K562 (cell line): ENCODE measurements around the gene CTSZ.

ENCODE experiments used
- ATF6 ChIP-seq: sonication (generic); formaldehyde crosslinking; IDR thresholded peaks from 2 replicates; pipeline ENCODE4 v1.4.0; 2020; ENCODE audit warnings: mild to moderate bottlenecking, missing genetic modification reagents
- EP300 ChIP-seq: IDR thresholded peaks from 2 replicates; pipeline ENCODE4 v1.6.1; 2012; ENCODE audit warnings: low read length, improper control_type of control experiment
- EZH2 ChIP-seq: IDR thresholded peaks from 2 replicates; pipeline ENCODE4 v1.6.1; 2012; ENCODE audit warnings: low read depth, mild to moderate bottlenecking, inconsistent platforms, low read length, borderline replicate concordance
- JUNB ChIP-seq: fragments of 450-650 bp; formaldehyde crosslinking; conservative IDR thresholded peaks from 2 replicates; pipeline ENCODE4 v1.4.0; 2020; ENCODE audit warnings: mild to moderate bottlenecking
- MED1 ChIP-seq: sonication (generic); formaldehyde crosslinking; IDR thresholded peaks from 2 replicates; pipeline ENCODE4 v1.8.1; 2023; ENCODE audit warnings: missing genetic modification reagents, borderline replicate concordance
- PHF8 ChIP-seq: fragments of 200-600 bp; sonication (generic); IDR thresholded peaks from 2 replicates; pipeline ENCODE4 v1.6.1; 2012; ENCODE audit warnings: mixed run types, mild to moderate bottlenecking, inconsistent platforms, low read length, moderate library complexity, borderline replicate concordance
- POLR2A ChIP-seq: fragments of 450-650 bp; conservative IDR thresholded peaks from 2 replicates; pipeline ENCODE4 v1.6.1; 2016
- POLR2H ChIP-seq: IDR thresholded peaks from 2 replicates; pipeline ENCODE4 v1.6.1; 2016; ENCODE audit warnings: missing genetic modification characterization, low read depth, mild to moderate bottlenecking, control low read depth, missing compliant biosample characterization, moderate library complexity
- SREBF1 ChIP-seq: fragments of 150-350 bp; IDR thresholded peaks from 2 replicates; pipeline ENCODE4 v1.6.1; 2014; ENCODE audit warnings: antibody characterized with exemption, low read depth, low read length, borderline replicate concordance
- TAF1 ChIP-seq: IDR thresholded peaks from 2 replicates; pipeline ENCODE4 v1.6.1; 2011; ENCODE audit warnings: mild to moderate bottlenecking, low read length, moderate library complexity; ENCODE audit not compliant: insufficient read depth, control insufficient read depth, severe bottlenecking; ENCODE audit errors: extremely low read depth
- TAF7 ChIP-seq: fragments of 450-650 bp; IDR thresholded peaks from 2 replicates; pipeline ENCODE4 v1.6.1; 2016; ENCODE audit warnings: missing genetic modification characterization, missing compliant biosample characterization
- YY1 ChIP-seq, 3 experiments: IDR thresholded peaks; 2 replicates each; pipeline ENCODE4 v1.6.1; 2011; ENCODE audit warnings: low read length in 2 of 3, mild to moderate bottlenecking in 2 of 3, moderate library complexity in 2 of 3, borderline replicate concordance in 1 of 3, control low read depth in 1 of 3, low read depth in 1 of 3; ENCODE audit not compliant: insufficient read depth in 3 of 3, insufficient replicate concordance in 2 of 3, control insufficient read depth in 1 of 3, insufficient read length in 1 of 3; ENCODE audit errors: extremely low read depth in 1 of 3
- TF ChIP-seq, protein P1 (sequence below), 3 experiments: IDR thresholded peaks in 2 of 3; conservative IDR thresholded peaks in 1 of 3; 2 replicates each; pipeline ENCODE4 v1.5.1; 2011 to 2012; ENCODE audit warnings: low read length in 3 of 3, mild to moderate bottlenecking in 3 of 3, control low read depth in 2 of 3, improper control_type of control experiment in 1 of 3, inconsistent platforms in 1 of 3, low read depth in 1 of 3, mixed read lengths in 1 of 3, moderate library complexity in 1 of 3; ENCODE audit not compliant: insufficient read depth in 2 of 3
- TF ChIP-seq, protein P2 (sequence below): fragments of 250-450 bp; sonication (Bioruptor Pico); IDR thresholded peaks from 2 replicates; pipeline ENCODE4 v1.5.1; 2021; ENCODE audit warnings: mild to moderate bottlenecking

- TF ChIP-seq POLR2H (tag) (no peak), MED1 (CRISPR knock-in tag) (no peak), PHF8 (no peak), ATF6 (CRISPR knock-in tag) (no peak), EZH2 (no peak), EP300 (no peak), TAF1 (no peak), POLR2A (no peak), SREBF1 (no peak), YY1 (IDR thresholded peaks at IDR 0.05; ENCODE audit: borderline replicate concordance in 1 of 3, control insufficient read depth in 1 of 3, extremely low read depth in 1 of 3, insufficient read depth in 3 of 3, insufficient read length in 1 of 3, insufficient replicate concordance in 2 of 3, low read depth in 1 of 3, low read length in 2 of 3) (no peak), JUNB (CRISPR knock-in tag) (no peak), TAF7 (tag) (no peak)
- TF ChIP-seq, protein P1, sequence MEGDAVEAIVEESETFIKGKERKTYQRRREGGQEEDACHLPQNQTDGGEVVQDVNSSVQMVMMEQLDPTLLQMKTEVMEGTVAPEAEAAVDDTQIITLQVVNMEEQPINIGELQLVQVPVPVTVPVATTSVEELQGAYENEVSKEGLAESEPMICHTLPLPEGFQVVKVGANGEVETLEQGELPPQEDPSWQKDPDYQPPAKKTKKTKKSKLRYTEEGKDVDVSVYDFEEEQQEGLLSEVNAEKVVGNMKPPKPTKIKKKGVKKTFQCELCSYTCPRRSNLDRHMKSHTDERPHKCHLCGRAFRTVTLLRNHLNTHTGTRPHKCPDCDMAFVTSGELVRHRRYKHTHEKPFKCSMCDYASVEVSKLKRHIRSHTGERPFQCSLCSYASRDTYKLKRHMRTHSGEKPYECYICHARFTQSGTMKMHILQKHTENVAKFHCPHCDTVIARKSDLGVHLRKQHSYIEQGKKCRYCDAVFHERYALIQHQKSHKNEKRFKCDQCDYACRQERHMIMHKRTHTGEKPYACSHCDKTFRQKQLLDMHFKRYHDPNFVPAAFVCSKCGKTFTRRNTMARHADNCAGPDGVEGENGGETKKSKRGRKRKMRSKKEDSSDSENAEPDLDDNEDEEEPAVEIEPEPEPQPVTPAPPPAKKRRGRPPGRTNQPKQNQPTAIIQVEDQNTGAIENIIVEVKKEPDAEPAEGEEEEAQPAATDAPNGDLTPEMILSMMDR (IDR thresholded peaks at IDR 0.05 in 2 of 3, conservative IDR thresholded peaks at IDR 0.05 in 1 of 3; ENCODE audit: insufficient read depth in 2 of 3, low read depth in 1 of 3, low read length in 3 of 3), result no peak
- TF ChIP-seq, protein P2, sequence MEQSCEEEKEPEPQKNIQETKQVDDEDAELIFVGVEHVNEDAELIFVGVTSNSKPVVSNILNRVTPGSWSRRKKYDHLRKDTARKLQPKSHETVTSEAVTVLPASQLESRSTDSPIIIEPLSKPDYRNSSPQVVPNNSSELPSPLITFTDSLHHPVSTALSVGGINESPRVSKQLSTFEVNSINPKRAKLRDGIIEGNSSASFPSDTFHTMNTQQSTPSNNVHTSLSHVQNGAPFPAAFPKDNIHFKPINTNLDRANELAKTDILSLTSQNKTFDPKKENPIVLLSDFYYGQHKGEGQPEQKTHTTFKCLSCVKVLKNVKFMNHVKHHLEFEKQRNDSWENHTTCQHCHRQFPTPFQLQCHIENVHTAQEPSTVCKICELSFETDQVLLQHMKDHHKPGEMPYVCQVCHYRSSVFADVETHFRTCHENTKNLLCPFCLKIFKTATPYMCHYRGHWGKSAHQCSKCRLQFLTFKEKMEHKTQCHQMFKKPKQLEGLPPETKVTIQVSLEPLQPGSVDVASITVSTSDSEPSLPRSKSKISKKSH (CRISPR knock-in tag), result no peak
These were observed 21.4 kb downstream of the CTSZ start for GRCh38 chr20:58985656-58986055.
